Measurements from ENCODE around the gene BCL3. TPM values are rescaled to one million over a fixed set of nuclear protein-coding genes. Genes with fewer than 3 reads are reported as not detected.

BCL3 gene
- total RNA-seq, 1 experiment from 2014 or later = 2.2 TPM

DNA sequence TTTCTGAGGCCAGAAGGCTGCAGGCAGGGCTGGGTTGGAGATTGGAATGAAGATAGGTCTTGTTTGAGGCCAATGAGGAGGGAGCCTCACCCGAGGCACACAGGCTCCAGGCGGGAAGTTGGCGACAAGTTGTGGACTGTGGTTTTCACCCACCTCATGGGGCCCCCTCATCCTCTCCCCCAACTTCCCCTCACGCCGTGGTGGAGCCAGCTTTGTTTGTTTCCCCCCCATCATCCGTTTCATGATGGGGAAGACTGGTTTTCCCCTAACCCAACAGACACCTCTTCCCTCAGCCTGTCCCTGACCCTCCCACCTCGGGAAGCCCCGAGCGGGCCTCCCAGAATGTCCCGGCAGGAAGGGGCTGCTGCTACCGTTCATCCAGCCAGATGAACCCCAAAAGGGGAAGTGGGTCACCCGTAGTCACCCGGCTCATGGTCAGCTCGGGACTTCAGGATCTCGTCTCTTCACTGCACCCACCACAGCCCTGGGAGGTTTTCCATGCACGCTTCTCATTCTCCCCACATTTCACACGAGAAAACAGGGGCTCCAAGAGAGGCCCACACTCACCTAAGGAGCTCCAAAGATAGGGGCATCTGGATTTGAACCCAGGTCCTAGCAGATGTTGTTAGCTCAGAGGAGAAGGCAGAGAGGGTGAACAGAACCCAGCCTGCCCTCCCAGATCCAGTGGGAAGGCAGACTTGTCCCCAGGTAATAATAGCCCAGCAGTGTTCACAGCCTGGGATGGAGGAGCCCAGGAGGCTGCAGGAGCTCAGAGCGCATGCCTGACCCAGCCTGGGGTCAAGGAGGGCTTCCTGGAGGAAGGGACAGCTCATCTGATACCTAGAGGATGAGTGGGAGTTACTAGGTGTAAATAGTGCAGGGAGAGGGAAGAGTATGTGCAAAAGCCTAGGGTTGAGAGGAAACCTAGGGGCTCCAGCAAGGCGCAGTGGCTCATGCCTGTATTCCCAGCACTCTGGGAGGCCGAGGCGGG, 26.1 kb upstream of the BCL3 start:
- Mint-ChIP-seq H3K27ac (no peak overlapping the region; a peak in 1 of 7 replicates), H3K9me3 (no peaks in the 10 kb centered on the region)
- no peak overlapping the region for H3K27ac ChIP-seq (ENCODE audit: insufficient read length, low read depth, low read length)

More for the DNA sequence above, 26.1 kb upstream of the BCL3 start:
- H3K4me1 ChIP-seq (ENCODE audit: insufficient read depth, low read length) = no peaks in the 10 kb centered on the region; the same call in 1 of the 2 replicates
- no peak for DNase-seq
- H2BK15ac ChIP-seq (ENCODE audit: low read depth, low read length) = no peak overlapping the region
- H3K27me3 Mint-ChIP-seq (ENCODE audit: low read depth) = peaks cover 6% of the 10 kb centered on the region
- H3K56ac ChIP-seq (ENCODE audit: insufficient read length, low read depth, low read length) = no peak overlapping the region
- no peak overlapping the region for H3K4me2 ChIP-seq (ENCODE audit: insufficient read depth, insufficient read length, low read length)
- no peak overlapping the region for H3K18ac ChIP-seq (ENCODE audit: insufficient read length, low read depth, low read length)
- H3K23ac ChIP-seq (ENCODE audit: insufficient read length, low read depth, low read length) = no peak overlapping the region
- no peak overlapping the region for H2AFZ ChIP-seq (ENCODE audit: low read length)
- peaks cover 13% of the 10 kb centered on the region in 2 experiments for H3K4me1 Mint-ChIP-seq
- no peak overlapping the region for H2BK20ac ChIP-seq (ENCODE audit: low read depth, low read length, poor library complexity, severe bottlenecking)
- no peaks in the 10 kb centered on the region for H3K9me3 ChIP-seq (ENCODE audit: control insufficient read depth, low read depth, low read length)
- no peak overlapping the region for H3K14ac ChIP-seq (ENCODE audit: insufficient read depth, low read length)
- H3K23me2 ChIP-seq (ENCODE audit: insufficient read length, low read depth, low read length, poor library complexity, severe bottlenecking) = no peaks in the 10 kb centered on the region
- H2BK5ac ChIP-seq (ENCODE audit: insufficient read length, low read length) = no peak overlapping the region
- H3K27me3 ChIP-seq (ENCODE audit: insufficient read depth, low read length) = no peaks in the 10 kb centered on the region; the same call in 1 of the 2 replicates
- no peak overlapping the region for H2BK12ac ChIP-seq (ENCODE audit: insufficient read length, low read depth, low read length)
- no peaks in the 10 kb centered on the region for H3K79me1 ChIP-seq (ENCODE audit: insufficient read depth, low read depth, low read length, poor library complexity, severe bottlenecking)
- TF ChIP-seq, protein P1, sequence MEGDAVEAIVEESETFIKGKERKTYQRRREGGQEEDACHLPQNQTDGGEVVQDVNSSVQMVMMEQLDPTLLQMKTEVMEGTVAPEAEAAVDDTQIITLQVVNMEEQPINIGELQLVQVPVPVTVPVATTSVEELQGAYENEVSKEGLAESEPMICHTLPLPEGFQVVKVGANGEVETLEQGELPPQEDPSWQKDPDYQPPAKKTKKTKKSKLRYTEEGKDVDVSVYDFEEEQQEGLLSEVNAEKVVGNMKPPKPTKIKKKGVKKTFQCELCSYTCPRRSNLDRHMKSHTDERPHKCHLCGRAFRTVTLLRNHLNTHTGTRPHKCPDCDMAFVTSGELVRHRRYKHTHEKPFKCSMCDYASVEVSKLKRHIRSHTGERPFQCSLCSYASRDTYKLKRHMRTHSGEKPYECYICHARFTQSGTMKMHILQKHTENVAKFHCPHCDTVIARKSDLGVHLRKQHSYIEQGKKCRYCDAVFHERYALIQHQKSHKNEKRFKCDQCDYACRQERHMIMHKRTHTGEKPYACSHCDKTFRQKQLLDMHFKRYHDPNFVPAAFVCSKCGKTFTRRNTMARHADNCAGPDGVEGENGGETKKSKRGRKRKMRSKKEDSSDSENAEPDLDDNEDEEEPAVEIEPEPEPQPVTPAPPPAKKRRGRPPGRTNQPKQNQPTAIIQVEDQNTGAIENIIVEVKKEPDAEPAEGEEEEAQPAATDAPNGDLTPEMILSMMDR (conservative IDR thresholded peaks at IDR 0.05) = no peak
- no peak overlapping the region for H3T11ph ChIP-seq (ENCODE audit: low read length)
- H3K4me3 Mint-ChIP-seq = no peak overlapping the region
- no peaks in the 10 kb centered on the region for H4K20me1 ChIP-seq (ENCODE audit: control insufficient read depth, insufficient read depth, insufficient read length)
- no peak overlapping the region for H3K4ac ChIP-seq (ENCODE audit: low read depth, low read length)
- no peak overlapping the region for H4K5ac ChIP-seq (ENCODE audit: insufficient read length, low read depth, low read length)
- no peak overlapping the region for H2BK120ac ChIP-seq (ENCODE audit: low read depth, low read length, poor library complexity, severe bottlenecking)
- H3K36me3 Mint-ChIP-seq (ENCODE audit: insufficient read depth in 1 of 3, low read depth in 3 of 3) = no peaks in the 10 kb centered on the region; a peak in 1 of 7 replicates
- no peaks in the 10 kb centered on the region for H3K79me2 ChIP-seq (ENCODE audit: insufficient read depth, low read length)
- H2AK5ac ChIP-seq (ENCODE audit: insufficient read length, low read length) = no peak overlapping the region
- WGBS (ENCODE audit: extremely low coverage, insufficient read length, low lambda C conversion rate) = no CpG with 5 or more reads among the region's 21 CpGs
- H4K8ac ChIP-seq (replicated peaks; ENCODE audit: insufficient read length, low read depth, low read length) = no peak overlapping the region
- H4K91ac ChIP-seq (ENCODE audit: insufficient read length, low read depth, low read length) = no peak overlapping the region
- no peak overlapping the region for H3K9ac ChIP-seq (ENCODE audit: extremely low read depth, insufficient read length, low read length)

All from H9 (cell line).